HG03097 (cell line): ENCODE data around the gene PTPRM.

Experiments
- ATAC-seq: cut with Tn5 transposase; IDR thresholded peaks from one replicate; pipeline ENCODE4 v1.9.1; 2021; ENCODE audit not compliant: unreplicated experiment, low FRiP score

PTPRM gene

DNA sequence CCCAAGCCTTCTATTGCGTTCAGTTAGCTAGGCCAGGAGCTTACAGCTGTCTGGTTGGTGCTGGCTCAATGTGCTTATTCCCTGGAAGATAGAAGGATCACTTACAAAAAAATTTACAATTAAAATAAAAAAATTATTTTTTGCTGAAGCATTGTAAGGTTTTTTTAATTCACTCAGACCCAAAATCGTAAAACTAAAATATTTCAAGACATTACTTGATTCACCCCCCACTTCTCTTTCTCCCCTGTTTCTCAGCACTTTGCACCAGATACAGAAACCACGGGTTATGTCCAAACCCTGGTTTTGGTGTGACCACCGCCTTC, 911 bp upstream of the PTPRM start:
- no peak for ATAC-seq

DNA sequence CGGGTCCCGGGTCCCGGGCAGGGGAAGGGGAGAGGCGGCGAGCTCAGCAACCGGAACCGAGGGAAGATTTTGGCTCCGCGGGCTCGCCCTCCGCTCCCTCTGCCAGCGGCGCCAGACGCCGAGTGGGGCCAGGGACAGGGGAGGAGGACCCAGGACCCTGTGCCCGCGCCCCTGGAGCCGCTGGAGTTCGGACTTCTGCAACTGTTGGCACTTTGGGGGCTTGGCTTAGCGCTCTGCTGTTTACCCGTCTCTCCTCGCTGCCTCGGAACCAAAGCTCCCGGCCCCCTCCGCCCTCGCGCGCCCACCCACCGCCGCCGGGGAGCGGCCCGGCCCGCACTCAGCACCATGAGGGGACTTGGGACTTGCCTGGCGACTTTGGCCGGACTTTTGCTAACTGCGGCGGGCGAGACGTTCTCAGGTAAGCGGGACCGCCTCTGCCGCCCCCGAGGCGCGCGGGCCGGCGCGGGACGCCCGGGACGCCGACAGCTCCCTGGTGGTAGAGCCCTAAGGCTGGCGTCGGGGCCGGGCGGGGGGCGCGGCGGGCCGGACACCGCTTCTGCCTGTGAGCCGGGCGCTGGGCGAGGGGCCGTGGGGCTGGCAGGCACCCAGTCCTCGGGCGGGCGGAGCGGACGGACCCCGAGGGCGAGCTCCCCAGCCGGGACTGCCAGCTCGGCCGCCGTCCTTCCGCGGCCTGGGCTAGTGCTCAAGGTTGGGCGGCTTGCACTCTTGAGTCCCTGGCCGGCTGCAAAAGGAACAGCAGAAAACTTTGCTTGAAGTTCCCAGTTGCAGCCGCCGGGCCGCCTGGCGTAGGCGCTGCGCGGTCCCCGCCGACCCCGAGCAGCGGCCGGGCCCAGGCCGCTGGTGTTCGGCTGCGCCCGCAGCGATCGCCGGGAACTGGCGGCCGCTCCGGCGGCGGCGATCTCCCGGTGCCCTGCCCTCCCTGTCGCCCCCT, 634 bp downstream of the PTPRM start:
- no peak for ATAC-seq

DNA sequence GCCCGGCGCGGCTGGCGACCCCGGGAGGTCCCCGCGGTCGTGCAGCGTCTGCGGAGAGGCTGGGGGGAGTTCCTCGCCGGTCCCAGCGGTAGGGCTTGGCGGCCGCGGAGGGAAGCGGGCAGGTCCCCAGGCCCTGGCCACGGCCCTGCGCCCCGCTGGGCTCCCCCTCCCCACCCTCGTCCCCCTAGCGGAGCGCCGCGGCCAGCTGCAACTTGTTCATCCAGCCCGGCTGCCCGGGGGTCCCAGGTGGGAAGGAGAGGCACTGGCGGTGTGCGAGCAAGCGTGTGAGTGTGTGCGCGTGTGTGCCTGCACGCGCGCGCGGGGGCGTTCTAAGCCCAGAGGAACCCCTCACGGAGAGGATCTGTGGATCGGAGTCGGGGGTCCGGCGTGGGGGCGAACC, 1.3 kb downstream of the PTPRM start:
- ATAC-seq = no peak

DNA sequence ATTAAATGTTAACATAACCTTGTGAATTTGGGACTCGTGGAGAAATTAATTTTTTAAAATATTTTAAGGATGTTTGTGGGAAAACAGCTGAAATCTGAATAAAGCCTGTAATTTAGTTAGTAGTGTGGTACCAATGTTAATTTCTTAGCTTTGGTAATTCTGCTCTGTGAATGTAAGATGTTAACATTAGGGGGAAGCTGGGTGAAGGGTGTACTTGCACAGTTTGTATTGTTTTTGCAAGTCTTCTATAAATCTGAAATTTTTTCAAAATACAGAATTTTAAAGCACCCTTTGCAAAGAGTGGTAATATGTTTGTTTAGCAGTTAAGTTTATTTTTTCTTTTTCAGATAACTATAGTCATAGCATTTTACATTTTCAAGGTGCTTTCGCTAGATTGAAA, 4.5 kb downstream of the PTPRM start:
- no peak for ATAC-seq

DNA sequence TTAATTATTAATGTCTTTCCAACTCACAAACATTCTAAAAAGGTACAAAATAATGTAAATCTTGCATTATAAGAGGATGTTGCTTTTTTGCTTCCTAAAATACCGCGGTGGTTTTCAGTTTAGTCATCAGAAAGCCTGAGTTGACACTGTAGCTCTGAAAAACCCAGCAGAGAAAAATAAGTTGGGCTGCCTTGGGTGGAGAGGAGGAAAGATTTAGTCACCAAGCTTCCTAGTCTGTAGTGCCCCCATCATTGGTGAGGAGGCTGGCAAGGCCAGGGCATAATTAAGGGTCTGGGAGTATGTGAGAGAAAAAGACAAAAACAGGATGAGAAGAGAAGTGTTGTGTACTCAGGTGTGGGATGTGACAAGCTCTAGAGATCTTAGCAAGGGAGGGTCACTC, 5.7 kb downstream of the PTPRM start:
- ATAC-seq = no peak

DNA sequence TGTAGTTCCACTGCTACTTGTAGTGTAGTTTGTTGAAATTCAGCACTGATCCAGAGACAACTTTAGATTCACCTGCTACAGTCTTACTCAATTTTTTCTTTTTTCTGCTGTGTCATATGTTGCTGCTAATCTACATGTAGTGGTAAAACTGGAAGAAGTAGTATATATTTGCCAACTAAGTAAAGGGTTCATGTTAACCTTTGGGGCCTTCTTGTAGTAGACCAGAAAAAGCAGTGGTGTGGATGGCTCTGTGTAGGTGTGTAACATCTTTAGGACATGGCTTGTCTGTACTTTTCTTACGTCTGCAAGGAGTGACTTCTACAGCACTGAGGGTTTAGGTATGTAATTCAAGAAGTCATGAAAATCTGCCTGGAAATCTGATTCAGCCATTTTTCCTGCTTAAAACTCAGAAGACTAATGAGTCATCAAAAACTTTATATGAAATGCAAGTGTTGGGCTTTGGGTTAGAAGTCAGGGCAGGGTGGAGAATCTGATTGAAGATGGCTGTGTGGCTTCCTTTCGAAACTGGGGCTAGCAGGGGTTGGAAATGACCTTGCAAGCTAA, 8.4 kb downstream of the PTPRM start:
- no peak for ATAC-seq

DNA sequence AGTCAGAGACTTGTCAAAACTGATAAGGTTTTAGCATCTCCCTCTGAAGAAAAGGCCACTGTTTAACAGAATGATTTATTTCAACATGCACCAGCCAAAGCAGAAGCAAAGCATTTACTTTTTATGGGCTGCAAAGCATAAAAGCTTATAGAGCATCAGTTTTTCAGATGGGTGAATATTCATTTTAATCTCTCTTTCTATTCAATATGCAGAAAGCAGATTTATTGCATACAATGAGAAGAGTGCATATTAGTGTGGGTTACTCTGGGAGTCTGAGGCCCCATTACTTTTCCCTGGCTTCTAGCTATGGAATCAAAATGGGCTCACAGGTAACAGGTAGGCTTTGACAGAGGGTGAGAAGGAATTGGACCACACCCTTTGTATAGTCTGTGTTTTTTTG, 9.0 kb downstream of the PTPRM start:
- no peak for ATAC-seq

DNA sequence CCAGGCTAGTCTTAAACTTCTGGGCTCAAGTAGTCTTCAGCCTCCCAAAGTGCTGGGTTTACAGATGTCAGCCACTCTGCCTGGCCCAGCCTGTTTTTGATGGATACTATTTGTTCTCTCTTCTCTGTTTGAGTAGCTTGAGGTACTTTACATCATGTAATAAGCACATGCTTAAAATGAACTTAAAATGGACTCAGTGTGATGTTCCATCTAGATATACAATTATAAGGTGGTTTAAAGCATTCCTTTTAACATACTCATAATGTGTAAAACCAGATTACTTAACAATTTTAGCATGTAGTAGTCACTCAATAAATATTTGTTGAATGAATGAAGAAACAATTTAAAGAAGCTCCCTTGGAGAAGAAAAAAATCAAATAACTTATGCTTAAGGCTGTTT, 9.6 kb downstream of the PTPRM start:
- no peak for ATAC-seq

DNA sequence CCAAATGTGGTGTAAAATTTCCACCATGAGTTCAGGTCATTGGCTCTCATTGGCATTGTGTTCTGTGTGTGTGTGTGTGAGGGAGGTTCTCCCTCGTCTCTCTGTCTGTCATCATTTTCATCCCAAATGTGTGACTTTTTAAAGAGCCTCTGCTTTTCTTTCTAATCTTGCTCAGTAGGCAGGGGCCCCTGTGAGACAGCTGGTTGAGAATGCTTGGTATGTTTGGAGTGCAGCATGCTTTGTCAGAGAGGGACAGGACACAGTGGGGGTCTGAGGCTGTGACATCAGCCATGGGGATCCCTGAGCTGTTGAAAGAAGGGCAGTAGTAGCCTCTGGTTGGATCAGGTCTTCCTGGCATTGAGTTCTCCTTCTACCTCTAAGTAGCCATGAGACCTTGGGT, 10.6 kb downstream of the PTPRM start:
- ATAC-seq = no peak

DNA sequence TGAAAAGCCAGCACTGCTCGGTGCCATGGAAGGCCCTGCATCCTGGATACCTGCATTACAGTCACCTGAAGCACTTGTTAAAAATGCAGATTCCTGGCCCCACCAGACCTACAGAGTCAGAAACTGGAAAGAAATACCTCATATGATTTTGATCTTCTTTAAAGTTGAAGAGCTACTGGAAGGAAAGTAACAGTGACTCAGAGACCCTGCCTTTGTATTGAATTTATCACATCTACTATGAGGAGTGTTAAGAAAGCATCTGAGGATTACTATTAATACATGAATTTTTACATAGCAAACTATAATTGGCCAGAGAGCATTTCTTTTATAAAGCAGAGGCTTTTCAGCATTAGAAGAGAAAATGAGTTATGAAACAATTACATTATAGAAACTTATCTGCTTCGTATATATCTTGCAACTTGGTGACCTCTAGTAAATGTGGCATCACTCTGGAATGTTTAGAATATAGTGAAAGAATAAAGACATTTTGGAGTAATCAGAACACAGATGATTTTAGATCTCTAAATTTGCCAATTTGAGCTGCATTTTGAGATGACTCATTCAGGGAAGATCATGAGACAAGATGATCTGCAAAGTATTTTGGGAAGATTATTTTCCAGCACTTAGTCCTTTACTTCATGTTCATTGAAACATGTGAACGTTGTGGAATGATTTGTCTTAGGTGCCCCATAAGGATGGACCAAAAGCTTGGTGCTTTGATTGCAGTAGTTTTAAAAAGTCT, 12.2 kb downstream of the PTPRM start:
- ATAC-seq = no peak

DNA sequence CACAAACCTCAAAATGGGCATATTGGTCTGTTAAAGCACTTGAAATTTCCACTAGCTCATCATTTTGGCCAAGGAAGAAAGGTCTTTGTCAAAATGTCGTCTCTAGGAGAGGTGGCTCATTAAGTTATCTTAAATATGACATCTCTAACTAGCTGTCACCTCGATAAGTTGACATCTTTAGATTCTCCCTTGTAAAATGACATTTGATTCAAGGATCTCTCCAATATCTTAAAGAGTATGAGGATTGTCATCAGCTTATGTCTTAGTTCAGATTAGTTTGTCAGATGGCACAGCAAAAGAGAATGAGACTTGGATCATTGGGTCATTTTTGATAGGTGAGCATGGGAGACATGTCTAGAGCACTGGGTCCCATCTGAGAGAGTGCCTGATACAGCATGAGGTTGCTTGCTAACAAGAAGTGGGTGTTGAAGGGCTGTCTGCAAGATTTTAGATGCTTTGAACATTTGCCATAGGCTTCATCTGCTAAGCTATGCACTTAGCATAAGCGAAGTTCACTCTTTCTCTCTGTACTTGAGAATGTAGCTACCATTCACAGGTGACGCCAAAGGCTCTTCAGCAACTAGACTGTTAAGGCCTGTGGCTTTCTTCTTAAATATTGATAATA, 12.9 kb downstream of the PTPRM start:
- ATAC-seq = no peak

DNA sequence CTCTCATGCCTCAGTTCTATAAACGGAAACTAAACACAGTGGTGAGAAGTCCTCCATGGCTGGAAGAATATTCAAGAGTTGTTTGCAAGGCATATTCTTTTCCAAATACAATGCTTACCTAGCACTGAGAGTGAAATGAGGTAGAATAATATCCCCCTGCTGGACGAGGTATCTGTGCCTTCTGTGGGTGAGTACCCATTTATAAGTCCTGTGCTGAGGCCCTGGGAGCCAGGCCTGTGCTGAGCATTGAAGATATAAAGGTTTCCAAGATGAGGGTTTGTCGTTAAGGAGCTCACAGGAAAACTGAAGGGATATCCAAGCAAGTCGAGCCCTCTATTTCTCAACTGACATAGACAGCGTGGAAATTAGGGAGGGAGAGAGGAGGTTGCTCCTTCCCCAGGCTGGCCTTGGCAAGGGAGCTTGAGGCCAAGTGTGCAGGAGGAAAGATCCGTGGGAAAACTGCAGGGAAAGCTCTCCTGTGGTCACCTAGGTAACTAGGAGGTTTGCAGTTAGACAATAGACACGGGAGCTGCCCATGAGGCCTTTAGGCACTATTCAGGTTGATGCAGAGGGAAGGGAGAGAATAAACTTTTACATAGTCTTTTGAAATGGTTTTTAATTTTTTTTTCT, 17.6 kb downstream of the PTPRM start:
- ATAC-seq = no peak

DNA sequence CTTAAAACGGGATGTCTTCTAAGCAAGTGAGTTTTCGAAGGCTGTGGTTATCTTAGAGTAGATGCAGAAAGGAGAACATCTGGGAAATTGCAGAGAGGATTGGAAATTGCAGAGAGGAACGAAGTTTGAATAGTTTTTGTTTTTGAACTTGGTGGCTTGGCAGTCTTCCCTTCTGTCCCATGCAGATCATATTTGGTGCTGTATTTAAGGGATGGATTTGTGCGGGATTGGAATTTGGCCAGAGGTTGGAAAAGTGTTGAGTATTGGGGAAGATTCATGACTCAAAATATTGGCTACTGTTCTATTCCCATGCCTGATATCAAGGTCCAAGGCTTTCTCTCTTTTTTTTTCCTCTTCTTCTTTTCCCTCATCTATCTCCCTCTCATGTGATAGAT, 18.2 kb downstream of the PTPRM start:
- no peak for ATAC-seq

DNA sequence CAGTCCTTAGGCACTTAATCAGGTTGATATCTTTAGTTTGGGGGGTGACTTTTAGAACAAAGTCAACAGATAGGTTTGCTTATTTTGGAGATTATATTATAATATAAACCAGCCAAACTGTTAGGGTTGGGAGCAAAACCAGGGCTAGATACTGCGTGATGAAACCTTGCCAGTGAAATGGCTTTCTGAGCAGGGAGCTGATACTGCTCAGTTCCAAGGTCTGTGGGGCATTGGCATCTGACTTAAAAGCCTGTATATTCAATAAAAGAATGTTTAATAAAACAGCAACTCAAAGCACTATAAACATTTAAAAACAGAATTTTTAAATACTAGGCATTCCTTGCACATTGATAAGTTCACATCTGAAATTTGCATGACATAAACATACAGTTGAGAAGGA, 19.3 kb downstream of the PTPRM start:
- ATAC-seq = no peak

DNA sequence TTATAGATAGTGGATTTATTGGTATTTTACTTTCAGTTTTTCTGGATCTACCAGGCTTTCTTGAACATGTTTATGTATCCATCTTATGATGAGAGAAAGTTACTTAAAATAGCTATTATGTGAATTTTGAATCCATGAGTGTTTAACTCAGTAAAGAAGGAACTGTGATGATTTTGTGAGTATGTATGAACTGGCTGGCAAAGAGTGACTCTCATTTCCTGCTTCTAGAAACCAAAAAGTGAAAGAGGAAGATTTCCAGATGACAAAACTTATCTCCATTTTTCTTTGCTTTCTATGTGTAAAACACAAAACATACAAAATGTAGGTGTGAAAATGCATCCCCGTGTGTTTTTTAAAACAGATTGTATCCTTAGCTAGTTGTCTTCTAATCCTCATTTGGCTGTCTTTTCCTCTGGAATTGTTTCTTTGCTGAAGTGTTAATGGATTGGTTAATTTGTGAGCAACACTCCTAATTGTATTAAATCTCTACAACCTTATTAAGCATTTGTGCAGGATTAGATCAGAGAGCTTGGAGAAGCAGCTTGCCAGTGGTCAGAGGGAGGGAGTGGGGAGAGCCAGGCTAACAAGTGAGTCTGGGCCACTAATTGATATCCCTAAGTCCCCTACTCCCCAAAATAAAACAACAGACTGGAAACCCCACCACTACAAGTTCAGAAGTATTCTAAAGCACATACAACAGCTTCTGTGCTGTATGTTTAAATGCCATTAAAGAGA, 23.9 kb downstream of the PTPRM start:
- ATAC-seq = no peak

DNA sequence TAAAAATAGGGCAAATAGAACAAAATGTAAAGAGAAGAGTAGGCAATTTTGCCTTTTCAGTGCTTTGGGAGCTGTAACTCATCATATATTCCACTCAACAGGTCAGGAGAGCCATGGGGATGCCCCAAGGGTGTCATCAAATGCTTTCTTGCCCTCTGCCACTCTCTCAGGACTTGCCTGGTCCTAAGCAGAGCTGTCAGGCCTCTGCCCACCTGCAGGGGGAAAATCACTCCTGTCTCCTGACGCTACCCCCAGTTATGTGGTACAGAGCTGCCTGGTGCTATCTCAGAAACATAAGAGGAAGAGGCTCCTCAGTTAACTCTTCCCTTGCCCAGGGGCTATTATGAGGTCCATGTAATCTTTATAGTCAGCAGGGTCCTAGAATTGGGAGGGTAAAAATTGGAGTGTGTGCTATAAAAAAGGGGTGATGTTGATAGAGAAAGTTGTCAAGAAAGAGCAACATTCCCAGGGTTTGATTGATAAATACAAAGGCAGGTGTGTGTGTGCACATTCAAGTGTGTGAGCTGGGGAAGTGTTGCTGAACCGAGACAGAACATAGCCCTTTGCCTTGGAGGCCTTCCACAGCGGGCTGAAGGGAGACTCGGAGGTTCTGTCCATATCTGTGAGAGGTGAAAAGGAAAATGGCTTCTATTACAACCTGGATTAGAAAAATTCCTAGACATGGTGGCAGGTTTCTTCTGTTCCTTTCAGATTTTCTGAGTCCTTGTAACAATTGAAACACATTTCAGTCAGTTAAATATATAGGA, 25.4 kb downstream of the PTPRM start:
- ATAC-seq = no peak

DNA sequence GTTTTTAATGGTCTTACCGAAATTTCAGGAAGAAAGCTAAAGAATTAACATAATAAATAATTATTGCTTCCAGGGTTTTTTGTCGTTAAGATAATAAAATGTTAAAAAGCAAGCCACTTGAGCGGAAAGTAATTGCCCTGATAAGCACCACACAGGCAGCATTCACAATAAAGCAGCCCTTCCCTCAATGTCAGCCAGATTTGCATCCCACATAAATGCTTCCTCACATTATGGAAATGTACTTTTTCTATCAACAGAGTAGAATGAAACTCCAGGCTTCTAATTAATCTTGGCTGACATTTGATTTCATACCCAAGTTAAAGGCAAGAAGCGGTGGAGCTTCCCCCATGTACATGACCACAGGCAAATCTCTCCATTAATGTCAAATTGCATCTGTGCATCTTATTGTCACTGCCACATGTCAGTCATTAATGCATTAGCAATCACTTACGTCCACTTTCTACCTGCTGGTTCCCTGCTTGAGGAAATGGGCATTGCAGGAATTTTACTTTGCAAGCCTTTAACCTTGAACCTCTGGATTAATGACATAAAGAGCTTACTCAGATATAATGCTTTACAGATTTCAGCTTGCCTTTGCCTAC, 26.2 kb downstream of the PTPRM start:
- no peak for ATAC-seq

DNA sequence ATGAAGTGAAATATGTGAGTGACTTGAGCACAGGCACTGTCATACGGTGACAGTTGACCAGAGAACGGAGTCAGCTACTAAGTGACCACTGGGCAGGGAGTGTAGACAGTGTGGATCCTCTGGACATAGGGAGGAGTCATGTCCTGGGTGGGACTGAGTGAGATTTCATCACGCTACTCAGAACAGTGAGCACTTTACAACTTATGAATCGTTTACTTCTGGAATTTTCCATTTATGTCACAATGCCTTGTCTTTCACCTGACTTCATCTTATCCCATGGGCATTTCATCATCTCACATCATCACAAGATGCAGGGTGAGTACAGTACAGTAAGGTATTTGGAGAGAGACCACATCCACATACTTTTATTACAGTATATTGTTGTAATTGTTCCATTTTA, 29.0 kb downstream of the PTPRM start:
- ATAC-seq = no peak

DNA sequence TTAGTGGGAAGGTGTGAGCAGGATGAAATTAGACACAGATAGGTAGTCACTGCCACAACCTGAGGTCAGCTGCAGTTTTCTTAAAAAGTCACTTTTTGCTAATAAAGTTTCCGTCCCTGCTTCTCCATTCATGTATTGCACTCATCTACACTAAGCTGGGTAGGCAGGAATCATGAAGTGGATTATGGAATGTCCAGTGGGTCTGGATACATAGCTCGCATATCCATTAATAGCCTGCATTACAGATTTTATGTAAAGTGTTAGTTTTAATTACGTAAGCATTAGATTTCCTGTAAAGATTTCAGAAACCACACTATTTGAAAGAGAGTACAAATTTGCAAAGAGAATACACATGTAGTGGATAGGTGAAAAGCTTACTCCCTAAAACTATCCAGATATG, 30.4 kb downstream of the PTPRM start:
- ATAC-seq = no peak
